Ascending aorta (tissue), 2 donors: ENCODE measurements around the gene DEK. TPM values are rescaled to one million over a fixed set of nuclear protein-coding genes. Genes with fewer than 3 reads are reported as not detected.

Experiments
- DNase-seq, 2 donors: peaks; one replicate each; pipeline ENCODE4 v3.0.0-alpha.2; 2019; ENCODE audit warnings: low spot score in 2 of 2
- H3K27ac ChIP-seq, 2 donors: fragments of 200-600 bp; sonication (generic); one replicate each; pipeline ENCODE4 v1.5.1; 2016 to 2017; ENCODE audit warnings: mild to moderate bottlenecking in 1 of 2
- H3K27me3 ChIP-seq: fragments of 200-600 bp; sonication (generic); one replicate; pipeline ENCODE4 v1.5.1; 2017
- H3K36me3 ChIP-seq, 2 donors: fragments of 200-600 bp; sonication (generic); one replicate each; pipeline ENCODE4 v1.5.1; 2016
- H3K4me1 ChIP-seq, 2 donors: fragments of 200-600 bp; sonication (generic); one replicate each; pipeline ENCODE4 v1.5.1; 2016 to 2017; ENCODE audit warnings: mild to moderate bottlenecking in 1 of 2
- H3K4me3 ChIP-seq, 2 donors: fragments of 200-600 bp; sonication (generic); one replicate each; pipeline ENCODE4 v1.5.1; 2016 to 2017; ENCODE audit warnings: mild to moderate bottlenecking in 1 of 2
- H3K9me3 ChIP-seq, 2 donors: fragments of 200-600 bp; sonication (generic); one replicate each; pipeline ENCODE4 v1.5.1; 2016
- CTCF ChIP-seq, 3 experiments: fragments of 200-600 bp in 2 of 3; fragments of 450-650 bp in 1 of 3; sonication (generic) in 2 of 3; IDR thresholded peaks; one replicate each; pipeline ENCODE4 v1.5.1; 2016 to 2019; ENCODE audit warnings: antibody characterized with exemption in 3 of 3, mild to moderate bottlenecking in 1 of 3, moderate library complexity in 1 of 3
- intact Hi-C: fragments of 100-400 bp; cut with DNase I; formaldehyde crosslinking; loops from one replicate; pipeline ENCODE4 v1.15.1; 2023
- total RNA-seq: library from RNA; depleted of rRNA; stranded (reverse); fragments of >200 nt; gene quantifications from one replicate; pipeline ENCODE4 v1.1.0, GENCODE V29; 2016

The DEK gene
- total RNA-seq, 1 donor from 2014 or later: 51.2 TPM

DNA sequence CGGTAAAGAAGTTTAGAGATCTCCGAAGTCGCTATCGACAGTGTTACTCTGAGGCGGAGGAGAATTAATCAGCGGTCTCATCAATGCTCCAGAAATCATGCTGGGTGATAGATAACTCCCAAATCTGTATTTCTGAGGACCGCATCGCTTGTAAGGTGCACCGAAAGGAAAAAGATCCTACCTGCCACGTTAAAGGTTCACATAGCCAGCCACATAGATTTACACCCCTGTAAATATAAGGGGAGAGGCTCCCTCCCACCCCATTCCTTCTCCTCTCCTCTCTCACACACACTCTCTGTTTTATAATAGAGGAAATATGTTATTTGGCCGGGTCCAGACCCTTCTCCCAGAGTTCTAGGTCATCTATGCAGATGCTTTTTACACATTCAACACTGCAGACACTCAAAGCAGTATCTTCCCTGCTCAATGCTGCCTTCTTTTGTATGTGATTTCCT lies 620 bp upstream of the DEK start:
- Histone ChIP-seq H3K27me3 (no peaks in the 10 kb centered on the region), H3K4me1 (peaks cover 0 to 12% of the 10 kb centered on the region in 2 donors), H3K4me3 (peak overlapping the region; percentile 88 to 100), H3K36me3 (no peaks in the 10 kb centered on the region), H3K27ac (peak overlapping the region; percentile 94 to 99), H3K9me3 (no peaks in the 10 kb centered on the region)
- intact Hi-C loops: loop anchor here (1.0 to 10.0 kb wide), 5 partner anchors 62 to 1580 kb away; partner anchors contain the start of genes KDM1B, RNF144B and TPMT
- peak in 1 of 3 experiments; percentile 0 for TF ChIP-seq CTCF (IDR thresholded peaks at IDR 0.05)
- DNase-seq: no peak

DNA sequence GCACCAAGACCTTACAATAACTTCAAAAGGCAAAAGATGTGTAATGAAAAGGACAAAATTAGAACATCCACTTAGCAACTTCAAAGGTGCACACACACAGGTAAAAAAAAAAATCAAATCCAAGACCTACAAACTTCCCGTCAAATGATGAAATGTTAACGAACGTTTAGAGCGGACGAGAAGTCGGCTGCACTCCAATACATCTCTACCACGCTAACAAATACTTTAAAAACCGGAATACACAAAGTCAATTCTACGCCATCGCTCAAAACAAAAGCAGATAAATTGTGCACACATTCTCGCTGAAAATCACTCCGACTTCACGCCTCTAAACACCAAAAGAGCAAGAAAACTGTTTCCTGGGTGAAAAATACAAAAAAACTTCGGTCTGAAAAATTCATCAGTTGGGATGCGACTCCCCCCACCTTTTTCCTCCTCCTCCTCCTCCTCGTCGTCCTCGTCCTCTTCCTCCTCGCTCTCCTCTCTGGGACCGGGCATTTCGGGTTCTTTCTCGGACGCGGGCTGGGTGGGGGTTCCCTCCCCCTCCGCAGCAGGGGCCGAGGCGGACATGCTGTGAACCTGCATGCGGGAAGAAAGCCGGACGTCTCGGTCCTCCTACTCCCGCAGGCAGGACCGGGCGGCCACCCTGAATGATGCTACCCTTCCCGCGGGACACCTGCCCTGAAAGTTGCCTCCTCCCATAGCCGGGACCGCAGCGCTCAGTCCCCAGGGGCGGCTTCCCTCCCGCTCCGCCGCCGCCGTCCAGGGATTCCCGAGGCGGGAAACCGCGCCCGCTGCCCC lies 712 bp downstream of the DEK start:
- H3K36me3 ChIP-seq: no peaks in the 10 kb centered on the region
- TF ChIP-seq CTCF (IDR thresholded peaks at IDR 0.05): no peak
- H3K9me3 ChIP-seq: no peaks in the 10 kb centered on the region
- intact Hi-C loops: loop anchor here (1.0 to 10.0 kb wide), 4 partner anchors 108 to 1581 kb away; partner anchors contain the start of genes KDM1B, RNF144B and TPMT
- H3K27ac ChIP-seq: peak overlapping the region; percentile 94 to 99
- DNase-seq: no peak
- H3K4me3 ChIP-seq: peak overlapping the region; percentile 88 to 100
- no peaks in the 10 kb centered on the region for H3K27me3 ChIP-seq
- peaks cover 0 to 12% of the 10 kb centered on the region in 2 donors for H3K4me1 ChIP-seq

DNA sequence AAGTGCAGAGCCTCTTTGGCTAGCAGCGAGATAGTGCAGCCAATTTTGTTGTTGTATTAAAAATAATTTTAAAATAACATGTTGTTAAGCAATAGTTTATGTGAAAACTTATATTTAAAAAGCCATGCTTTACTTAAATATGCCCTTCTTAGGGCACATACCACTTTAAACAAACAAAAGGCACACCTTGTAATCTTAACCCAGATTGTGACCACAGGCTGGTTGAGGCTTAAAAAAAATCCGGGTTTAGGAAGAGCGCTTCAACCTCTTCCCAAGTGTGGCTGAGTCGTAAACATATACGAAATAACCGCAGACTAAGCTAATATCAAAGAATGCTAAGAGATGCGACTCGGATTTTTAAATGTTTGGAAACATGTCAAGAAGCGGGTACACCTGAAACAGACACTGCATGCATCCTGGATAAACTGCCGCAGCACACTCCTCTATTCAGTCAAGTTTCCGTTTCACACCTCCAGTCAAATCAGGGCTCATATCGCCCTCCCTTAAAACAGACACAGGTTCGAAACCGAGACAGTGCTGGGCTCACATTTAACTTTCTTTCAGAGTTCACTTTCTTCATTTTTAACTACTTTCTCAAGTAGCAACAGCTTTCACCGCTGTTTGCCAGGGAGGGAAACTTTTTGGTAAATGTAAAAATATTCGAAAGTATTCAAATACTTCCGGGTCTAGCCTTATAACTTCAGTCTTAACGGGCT lies 1.5 kb downstream of the DEK start:
- peaks cover 0 to 12% of the 10 kb centered on the region in 2 donors for H3K4me1 ChIP-seq
- no peak for DNase-seq
- H3K27me3 ChIP-seq: no peaks in the 10 kb centered on the region
- no peak overlapping the region for H3K27ac ChIP-seq
- H3K36me3 ChIP-seq: peaks cover 0 to under 1% of the 10 kb centered on the region in 2 donors
- no peaks in the 10 kb centered on the region for H3K9me3 ChIP-seq
- TF ChIP-seq CTCF (IDR thresholded peaks at IDR 0.05): no peak
- intact Hi-C loops: loop anchor here (10.0 kb wide), 2 partner anchors 122 to 1582 kb away; partner anchors contain the start of gene RNF144B
- peak overlapping the region; percentile 88 to 100 for H3K4me3 ChIP-seq

DNA sequence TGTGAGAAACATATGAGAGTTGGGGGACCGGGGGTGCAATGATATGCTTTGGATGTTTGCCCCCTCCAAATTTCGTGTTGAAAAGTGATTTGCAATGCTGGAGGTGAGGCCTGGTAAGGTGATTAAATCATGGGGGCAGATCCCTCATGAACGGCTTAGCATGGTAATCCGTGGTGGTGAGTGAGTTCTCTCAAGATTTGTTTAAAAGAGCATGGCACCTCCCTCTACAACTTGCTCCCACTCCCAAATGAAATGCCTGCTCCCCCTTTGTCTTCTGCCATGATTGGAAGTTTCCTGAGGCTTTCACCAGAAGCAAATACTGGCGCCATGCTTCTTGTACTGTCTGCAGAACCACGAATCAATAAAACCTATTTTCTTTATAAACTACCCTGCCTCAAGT lies 2.5 kb downstream of the DEK start:
- H3K4me1 ChIP-seq: peaks cover 0 to 12% of the 10 kb centered on the region in 2 donors
- no peak for TF ChIP-seq CTCF (IDR thresholded peaks at IDR 0.05)
- intact Hi-C loops: loop anchor here (10.0 kb wide), 2 partner anchors 123 to 1583 kb away; partner anchors contain the start of gene RNF144B

DNA sequence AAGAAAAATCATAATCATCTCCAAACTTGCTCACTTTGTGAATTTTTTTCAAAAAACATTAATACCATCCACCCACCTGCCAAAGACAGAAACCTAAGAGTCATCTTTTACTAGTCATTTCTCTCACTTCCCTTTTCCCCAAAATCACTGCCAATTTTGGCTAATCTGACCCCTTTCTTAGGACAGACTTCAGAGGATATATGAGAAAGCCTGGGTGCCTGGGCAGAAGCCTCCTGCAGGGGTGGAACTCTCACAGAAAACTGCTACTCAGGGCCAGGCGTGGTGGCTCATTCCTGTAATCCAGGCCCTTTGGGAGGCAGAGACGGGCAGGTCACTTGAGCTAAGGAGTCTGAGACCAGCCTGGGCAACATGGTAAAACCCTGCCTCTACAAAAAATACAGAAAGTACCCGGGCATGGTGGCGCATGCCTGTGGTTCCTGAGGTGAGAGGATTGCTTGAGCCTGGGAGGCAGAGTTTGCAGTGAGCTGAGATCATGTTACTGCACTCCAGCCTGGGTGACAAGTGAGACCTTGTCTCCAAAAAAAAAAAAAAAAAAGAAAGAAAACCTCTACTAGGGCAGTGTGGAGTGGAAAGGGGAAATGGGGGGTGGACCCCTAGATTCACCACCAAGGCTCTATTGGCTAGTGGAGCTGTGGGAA lies 3.8 kb downstream of the DEK start:
- Histone ChIP-seq H3K36me3 (peaks cover 18 to 19% of the 10 kb centered on the region in 2 donors), H3K4me1 (peaks cover 0 to 12% of the 10 kb centered on the region in 2 donors), H3K27me3 (no peaks in the 10 kb centered on the region), H3K4me3 (no peak overlapping the region), H3K27ac (no peak overlapping the region), H3K9me3 (no peaks in the 10 kb centered on the region)
- peak in 1 of 2 donors; percentile 62 for DNase-seq
- intact Hi-C loops: loop anchor here (10.0 kb wide), 2 partner anchors 124 to 1584 kb away; partner anchors contain the start of gene RNF144B
- no peak for TF ChIP-seq CTCF (IDR thresholded peaks at IDR 0.05)

More for the DNA sequence above, 2.5 kb downstream of the DEK start:
- H3K4me3 ChIP-seq: no peak overlapping the region
- no peaks in the 10 kb centered on the region for H3K27me3 ChIP-seq
- no peak for DNase-seq
- H3K9me3 ChIP-seq: no peaks in the 10 kb centered on the region
- H3K27ac ChIP-seq: no peak overlapping the region
- H3K36me3 ChIP-seq: peaks cover 7 to 10% of the 10 kb centered on the region in 2 donors
